ENCODE measurements around the gene TRA2A.

The TRA2A gene

DNA sequence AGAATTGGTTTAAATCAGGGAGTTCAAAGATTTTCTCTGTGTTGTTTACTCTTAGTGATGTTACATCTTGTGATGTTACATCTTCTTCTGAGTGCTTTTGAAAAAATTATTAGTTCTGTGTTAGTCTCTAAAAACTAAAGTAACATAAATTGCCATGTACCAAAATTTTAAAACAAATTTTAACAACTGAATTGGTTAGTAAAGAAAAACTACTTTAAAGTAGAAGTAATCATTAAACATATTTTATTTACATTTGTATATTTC lies 56.3 kb downstream of the TRA2A start:
- peak overlapping the region; percentile 95 for H3K4me3 ChIP-seq (ENCODE audit: low read depth, low read length)
- H3K9ac ChIP-seq (ENCODE audit: low read depth, low read length) = peak overlapping the region; percentile 94
- no peaks in the 10 kb centered on the region for H3K9me3 ChIP-seq (ENCODE audit: control insufficient read depth, insufficient read depth, low read length)
- H3K4me1 ChIP-seq (ENCODE audit: control insufficient read depth, insufficient read depth, low read length) = peaks cover 28% of the 10 kb centered on the region
- peak overlapping the region; percentile 100 for H3K27ac ChIP-seq (ENCODE audit: low read depth, low read length)
- H3K36me3 ChIP-seq (ENCODE audit: control insufficient read depth, insufficient read depth, low read length) = no peaks in the 10 kb centered on the region
- no peaks in the 10 kb centered on the region for H3K27me3 ChIP-seq (ENCODE audit: control insufficient read depth, insufficient read depth, low read length)

- Histone ChIP-seq H3K9ac (ENCODE audit: low read depth, low read length) (peak overlapping the region; percentile 94), H3K4me1 (ENCODE audit: control insufficient read depth, insufficient read depth, low read length) (peaks cover 28% of the 10 kb centered on the region), H3K4me3 (ENCODE audit: low read depth, low read length) (peak overlapping the region; percentile 95), H3K27me3 (ENCODE audit: control insufficient read depth, insufficient read depth, low read length) (no peaks in the 10 kb centered on the region), H3K27ac (ENCODE audit: low read depth, low read length) (peak overlapping the region; percentile 100), H3K9me3 (ENCODE audit: control insufficient read depth, insufficient read depth, low read length) (no peaks in the 10 kb centered on the region), H3K36me3 (ENCODE audit: control insufficient read depth, insufficient read depth, low read length) (no peaks in the 10 kb centered on the region)
These were observed 56.8 kb downstream of the TRA2A start for GRCh38 chr7:23474829-23475575.

DNA sequence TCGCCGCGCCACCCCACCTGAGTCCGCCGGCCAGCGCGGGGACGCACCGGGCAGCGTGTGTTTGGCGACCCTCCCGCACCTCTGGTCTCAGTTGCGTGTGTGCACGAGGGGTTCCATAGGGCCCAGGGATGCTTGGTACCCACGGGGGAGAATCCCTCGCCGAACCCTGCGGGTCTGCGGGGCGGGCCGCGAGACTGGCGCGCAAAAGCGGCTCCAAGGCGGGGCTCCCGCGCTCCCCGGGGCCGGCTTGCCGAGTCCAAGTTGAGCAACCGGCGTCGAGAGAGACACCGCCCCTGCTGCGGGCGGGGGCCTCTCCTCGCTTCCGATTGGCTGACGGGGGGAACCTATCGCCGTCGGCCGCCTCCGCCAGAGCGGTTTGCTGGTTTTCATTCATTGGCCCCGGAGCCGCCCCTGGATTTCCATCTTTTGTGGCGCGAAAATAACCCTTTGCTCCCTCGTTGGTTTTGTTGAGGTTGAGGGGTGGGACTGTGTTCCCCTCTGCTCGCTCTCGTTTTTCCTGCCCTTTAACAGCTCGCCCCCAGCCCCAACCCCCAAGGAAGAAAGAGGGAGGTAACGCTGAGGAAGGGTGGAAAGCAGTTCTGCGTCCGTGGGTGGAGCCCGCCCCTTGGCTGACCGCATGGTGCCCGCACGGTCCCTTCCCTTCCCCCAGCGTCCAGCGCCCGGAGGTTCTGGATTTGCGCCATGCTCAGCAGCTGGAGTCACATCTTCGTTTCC lies 57.5 kb downstream of the TRA2A start:
- Histone ChIP-seq H3K9me3 (ENCODE audit: control insufficient read depth, insufficient read depth, low read length) (no peaks in the 10 kb centered on the region), H3K27ac (ENCODE audit: low read depth, low read length) (peak overlapping the region; percentile 100), H3K36me3 (ENCODE audit: control insufficient read depth, insufficient read depth, low read length) (no peaks in the 10 kb centered on the region), H3K4me3 (ENCODE audit: low read depth, low read length) (peak overlapping the region; percentile 95), H3K4me1 (ENCODE audit: control insufficient read depth, insufficient read depth, low read length) (peaks cover 28% of the 10 kb centered on the region), H3K9ac (ENCODE audit: low read depth, low read length) (peak overlapping the region; percentile 95), H3K27me3 (ENCODE audit: control insufficient read depth, insufficient read depth, low read length) (no peaks in the 10 kb centered on the region)

- H3K4me1 ChIP-seq (ENCODE audit: control insufficient read depth, insufficient read depth, low read length) = peaks cover 28% of the 10 kb centered on the region
- peak overlapping the region; percentile 100 for H3K27ac ChIP-seq (ENCODE audit: low read depth, low read length)
- no peaks in the 10 kb centered on the region for H3K27me3 ChIP-seq (ENCODE audit: control insufficient read depth, insufficient read depth, low read length)
- H3K36me3 ChIP-seq (ENCODE audit: control insufficient read depth, insufficient read depth, low read length) = no peaks in the 10 kb centered on the region
- H3K9me3 ChIP-seq (ENCODE audit: control insufficient read depth, insufficient read depth, low read length) = no peaks in the 10 kb centered on the region
- H3K9ac ChIP-seq (ENCODE audit: low read depth, low read length) = peak overlapping the region; percentile 95
- H3K4me3 ChIP-seq (ENCODE audit: low read depth, low read length) = peak overlapping the region; percentile 95
These were observed 58.0 kb downstream of the TRA2A start for GRCh38 chr7:23473844-23474093.

GRCh38 chr7:23472956-23473843 lies 58.6 kb downstream of the TRA2A start:
- peak overlapping the region; percentile 100 for H3K27ac ChIP-seq (ENCODE audit: low read depth, low read length)
- H3K9me3 ChIP-seq (ENCODE audit: control insufficient read depth, insufficient read depth, low read length) = no peaks in the 10 kb centered on the region
- H3K36me3 ChIP-seq (ENCODE audit: control insufficient read depth, insufficient read depth, low read length) = no peaks in the 10 kb centered on the region
- peaks cover 28% of the 10 kb centered on the region for H3K4me1 ChIP-seq (ENCODE audit: control insufficient read depth, insufficient read depth, low read length)
- H3K27me3 ChIP-seq (ENCODE audit: control insufficient read depth, insufficient read depth, low read length) = no peaks in the 10 kb centered on the region
- peak overlapping the region; percentile 95 for H3K4me3 ChIP-seq (ENCODE audit: low read depth, low read length)
- H3K9ac ChIP-seq (ENCODE audit: low read depth, low read length) = peak overlapping the region; percentile 95

DNA sequence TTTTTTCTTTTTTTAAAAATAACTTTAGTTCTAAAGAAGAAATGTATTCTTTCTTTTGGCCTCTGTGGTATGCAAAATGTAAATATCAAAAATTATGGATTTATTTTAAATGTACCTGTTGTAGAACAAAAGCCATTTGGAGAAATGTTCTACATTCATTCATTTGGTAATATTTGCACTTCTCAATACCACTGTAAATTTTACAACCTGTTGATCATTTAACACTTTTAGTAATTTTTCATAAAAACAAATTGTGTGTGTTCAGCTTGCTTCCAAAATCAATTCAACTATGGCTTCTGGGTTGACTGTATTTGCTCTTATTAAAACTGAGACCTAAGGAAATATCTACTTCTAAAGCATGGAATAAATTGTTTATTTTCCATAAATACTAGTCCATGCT lies 59.2 kb downstream of the TRA2A start:
- peak overlapping the region; percentile 100 for H3K27ac ChIP-seq (ENCODE audit: low read depth, low read length)
- peaks cover 21% of the 10 kb centered on the region for H3K4me1 ChIP-seq (ENCODE audit: control insufficient read depth, insufficient read depth, low read length)
- no peaks in the 10 kb centered on the region for H3K27me3 ChIP-seq (ENCODE audit: control insufficient read depth, insufficient read depth, low read length)
- H3K9ac ChIP-seq (ENCODE audit: low read depth, low read length) = peak overlapping the region; percentile 84; the same call in 1 of the 2 replicates
- H3K36me3 ChIP-seq (ENCODE audit: control insufficient read depth, insufficient read depth, low read length) = no peaks in the 10 kb centered on the region
- no peaks in the 10 kb centered on the region for H3K9me3 ChIP-seq (ENCODE audit: control insufficient read depth, insufficient read depth, low read length)
- H3K4me3 ChIP-seq (ENCODE audit: low read depth, low read length) = peak overlapping the region; percentile 95

DNA sequence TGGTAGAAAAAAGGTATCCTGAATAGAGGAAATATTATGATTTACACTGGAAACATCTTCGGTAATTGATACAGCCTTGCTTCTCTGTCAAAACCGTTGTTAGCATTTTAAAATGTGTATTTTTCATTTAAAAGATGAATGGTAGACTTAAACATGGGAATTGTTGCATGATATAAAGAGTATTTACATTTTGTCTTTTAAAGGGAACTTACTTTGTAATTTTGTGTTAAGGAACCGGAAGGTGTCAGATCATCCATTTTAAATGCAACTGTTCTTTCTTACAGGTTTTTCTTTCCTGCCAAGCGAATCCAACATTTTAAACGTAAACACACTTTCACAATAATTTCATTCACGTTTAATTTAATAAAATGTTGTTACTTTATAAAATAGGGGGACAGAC lies 59.7 kb downstream of the TRA2A start:
- Histone ChIP-seq H3K4me3 (ENCODE audit: low read depth, low read length) (peak overlapping the region; percentile 95), H3K36me3 (ENCODE audit: control insufficient read depth, insufficient read depth, low read length) (no peaks in the 10 kb centered on the region), H3K4me1 (ENCODE audit: control insufficient read depth, insufficient read depth, low read length) (peaks cover 16% of the 10 kb centered on the region), H3K9ac (ENCODE audit: low read depth, low read length) (peak overlapping the region; percentile 84), H3K9me3 (ENCODE audit: control insufficient read depth, insufficient read depth, low read length) (no peaks in the 10 kb centered on the region), H3K27ac (ENCODE audit: low read depth, low read length) (peak overlapping the region; percentile 100), H3K27me3 (ENCODE audit: control insufficient read depth, insufficient read depth, low read length) (no peaks in the 10 kb centered on the region)

DNA sequence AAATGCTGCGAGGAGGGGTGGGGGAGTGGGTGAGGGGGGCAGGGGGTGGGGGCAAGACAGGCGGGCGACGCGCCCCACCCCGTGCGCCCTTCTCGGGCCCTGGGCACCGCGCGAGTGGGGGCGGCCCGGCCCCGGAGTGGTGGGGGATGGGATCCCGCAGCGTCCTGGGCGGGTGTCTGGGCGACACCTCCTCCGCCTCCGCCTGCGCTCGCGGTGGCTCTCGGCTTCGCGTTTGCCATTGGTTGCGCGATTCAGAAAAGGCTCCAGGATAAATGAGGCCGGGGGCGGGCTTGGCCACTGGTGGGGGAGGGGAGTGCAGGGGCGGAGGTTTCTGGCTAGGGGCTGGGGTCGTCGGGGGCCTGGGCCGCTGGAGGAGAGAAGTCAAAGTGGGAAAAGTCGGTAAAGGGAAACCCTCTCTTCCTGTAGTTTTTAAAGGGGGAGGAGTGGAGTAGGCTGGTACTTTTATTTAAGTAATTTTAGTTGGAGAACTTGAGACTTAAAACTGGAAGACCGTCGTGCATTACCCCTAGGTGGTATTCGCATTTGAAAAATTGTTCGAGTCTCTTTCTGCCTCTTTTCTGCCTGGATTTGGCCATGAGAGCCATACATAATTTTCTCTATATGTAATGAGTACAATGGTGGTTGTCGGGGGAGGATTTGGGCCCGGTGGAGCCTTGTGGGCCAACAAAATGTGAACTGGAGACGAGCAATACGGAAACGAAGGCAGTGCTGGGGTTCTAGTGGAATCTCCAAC lies 60.5 kb downstream of the TRA2A start:
- peak overlapping the region; percentile 95 for H3K4me3 ChIP-seq (ENCODE audit: low read depth, low read length)
- peaks cover 10% of the 10 kb centered on the region for H3K4me1 ChIP-seq (ENCODE audit: control insufficient read depth, insufficient read depth, low read length)
- H3K27ac ChIP-seq (ENCODE audit: low read depth, low read length) = peak overlapping the region; percentile 100
- H3K36me3 ChIP-seq (ENCODE audit: control insufficient read depth, insufficient read depth, low read length) = no peaks in the 10 kb centered on the region
- no peaks in the 10 kb centered on the region for H3K27me3 ChIP-seq (ENCODE audit: control insufficient read depth, insufficient read depth, low read length)
- peak overlapping the region; percentile 87 for H3K9ac ChIP-seq (ENCODE audit: low read depth, low read length)
- no peaks in the 10 kb centered on the region for H3K9me3 ChIP-seq (ENCODE audit: control insufficient read depth, insufficient read depth, low read length)

GRCh38 chr7:23470330-23471105 lies 61.3 kb downstream of the TRA2A start, which contains the start of gene IGF2BP3:
Gene IGF2BP3, minus strand, starts transcription at chr7:23470491. Its CDS starts 381 bp downstream, at chr7:23470110.
- Histone ChIP-seq H3K9me3 (ENCODE audit: control insufficient read depth, insufficient read depth, low read length) (no peaks in the 10 kb centered on the region), H3K36me3 (ENCODE audit: control insufficient read depth, insufficient read depth, low read length) (no peaks in the 10 kb centered on the region), H3K4me1 (ENCODE audit: control insufficient read depth, insufficient read depth, low read length) (peaks cover 13% of the 10 kb centered on the region), H3K27ac (ENCODE audit: low read depth, low read length) (peak within 1 kb of the TSS; percentile 100), H3K9ac (ENCODE audit: low read depth, low read length) (peak within 1 kb of the TSS; percentile 87), H3K27me3 (ENCODE audit: control insufficient read depth, insufficient read depth, low read length) (no peaks in the 10 kb centered on the region), H3K4me3 (ENCODE audit: low read depth, low read length) (peak within 1 kb of the TSS; percentile 95)

- Histone ChIP-seq H3K9me3 (ENCODE audit: control insufficient read depth, insufficient read depth, low read length) (no peaks in the 10 kb centered on the region), H3K4me3 (ENCODE audit: low read depth, low read length) (peak overlapping the region; percentile 95), H3K27ac (ENCODE audit: low read depth, low read length) (peak overlapping the region; percentile 100), H3K9ac (ENCODE audit: low read depth, low read length) (peak overlapping the region; percentile 87), H3K36me3 (ENCODE audit: control insufficient read depth, insufficient read depth, low read length) (no peaks in the 10 kb centered on the region), H3K4me1 (ENCODE audit: control insufficient read depth, insufficient read depth, low read length) (peaks cover 19% of the 10 kb centered on the region), H3K27me3 (ENCODE audit: control insufficient read depth, insufficient read depth, low read length) (no peaks in the 10 kb centered on the region)
These were observed 61.9 kb downstream of the TRA2A start for GRCh38 chr7:23469961-23470250.
